Measurements from ENCODE around the gene KLHL18.
"Not testable (repeated sequence)": the region's sequence is repeated elsewhere in the genome, so short reads cannot be mapped to it uniquely, and the experiment has no call there.

The KLHL18 gene

DNA sequence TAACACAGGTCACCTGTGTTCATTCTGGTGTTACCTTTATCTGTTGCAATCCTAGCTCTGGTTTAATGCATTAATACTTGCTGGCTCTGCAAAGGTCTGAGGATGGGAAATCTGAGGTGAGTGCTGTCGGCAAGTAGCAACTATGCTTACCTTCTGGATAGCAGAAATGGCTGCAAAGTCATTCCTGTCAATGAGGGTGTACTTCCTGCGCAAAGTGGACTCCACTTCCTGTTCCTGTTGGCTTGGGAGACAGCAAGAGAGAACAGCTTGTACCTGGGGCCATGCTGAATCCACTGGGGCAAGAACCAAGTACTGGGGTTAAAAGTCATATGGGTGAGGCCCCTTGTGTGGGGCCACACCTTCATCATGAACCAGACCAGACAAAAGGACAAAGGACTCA is 37.5 kb upstream of the KLHL18 start:
- H3K4me3 Mint-ChIP-seq, result no peak overlapping the region
- H3K27me3 Mint-ChIP-seq (ENCODE audit: low read depth, poor library complexity), result peaks cover 3% of the 10 kb centered on the region
- no peaks in the 10 kb centered on the region for H3K9me3 Mint-ChIP-seq
- H3K27ac Mint-ChIP-seq, result no peak overlapping the region
- no peaks in the 10 kb centered on the region for H3K4me1 Mint-ChIP-seq
- TF ChIP-seq, protein P1, sequence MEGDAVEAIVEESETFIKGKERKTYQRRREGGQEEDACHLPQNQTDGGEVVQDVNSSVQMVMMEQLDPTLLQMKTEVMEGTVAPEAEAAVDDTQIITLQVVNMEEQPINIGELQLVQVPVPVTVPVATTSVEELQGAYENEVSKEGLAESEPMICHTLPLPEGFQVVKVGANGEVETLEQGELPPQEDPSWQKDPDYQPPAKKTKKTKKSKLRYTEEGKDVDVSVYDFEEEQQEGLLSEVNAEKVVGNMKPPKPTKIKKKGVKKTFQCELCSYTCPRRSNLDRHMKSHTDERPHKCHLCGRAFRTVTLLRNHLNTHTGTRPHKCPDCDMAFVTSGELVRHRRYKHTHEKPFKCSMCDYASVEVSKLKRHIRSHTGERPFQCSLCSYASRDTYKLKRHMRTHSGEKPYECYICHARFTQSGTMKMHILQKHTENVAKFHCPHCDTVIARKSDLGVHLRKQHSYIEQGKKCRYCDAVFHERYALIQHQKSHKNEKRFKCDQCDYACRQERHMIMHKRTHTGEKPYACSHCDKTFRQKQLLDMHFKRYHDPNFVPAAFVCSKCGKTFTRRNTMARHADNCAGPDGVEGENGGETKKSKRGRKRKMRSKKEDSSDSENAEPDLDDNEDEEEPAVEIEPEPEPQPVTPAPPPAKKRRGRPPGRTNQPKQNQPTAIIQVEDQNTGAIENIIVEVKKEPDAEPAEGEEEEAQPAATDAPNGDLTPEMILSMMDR (IDR thresholded peaks at IDR 0.05), result no peak
- H3K36me3 Mint-ChIP-seq (ENCODE audit: low read depth), result no peaks in the 10 kb centered on the region
- DNase-seq, result no peak

DNA sequence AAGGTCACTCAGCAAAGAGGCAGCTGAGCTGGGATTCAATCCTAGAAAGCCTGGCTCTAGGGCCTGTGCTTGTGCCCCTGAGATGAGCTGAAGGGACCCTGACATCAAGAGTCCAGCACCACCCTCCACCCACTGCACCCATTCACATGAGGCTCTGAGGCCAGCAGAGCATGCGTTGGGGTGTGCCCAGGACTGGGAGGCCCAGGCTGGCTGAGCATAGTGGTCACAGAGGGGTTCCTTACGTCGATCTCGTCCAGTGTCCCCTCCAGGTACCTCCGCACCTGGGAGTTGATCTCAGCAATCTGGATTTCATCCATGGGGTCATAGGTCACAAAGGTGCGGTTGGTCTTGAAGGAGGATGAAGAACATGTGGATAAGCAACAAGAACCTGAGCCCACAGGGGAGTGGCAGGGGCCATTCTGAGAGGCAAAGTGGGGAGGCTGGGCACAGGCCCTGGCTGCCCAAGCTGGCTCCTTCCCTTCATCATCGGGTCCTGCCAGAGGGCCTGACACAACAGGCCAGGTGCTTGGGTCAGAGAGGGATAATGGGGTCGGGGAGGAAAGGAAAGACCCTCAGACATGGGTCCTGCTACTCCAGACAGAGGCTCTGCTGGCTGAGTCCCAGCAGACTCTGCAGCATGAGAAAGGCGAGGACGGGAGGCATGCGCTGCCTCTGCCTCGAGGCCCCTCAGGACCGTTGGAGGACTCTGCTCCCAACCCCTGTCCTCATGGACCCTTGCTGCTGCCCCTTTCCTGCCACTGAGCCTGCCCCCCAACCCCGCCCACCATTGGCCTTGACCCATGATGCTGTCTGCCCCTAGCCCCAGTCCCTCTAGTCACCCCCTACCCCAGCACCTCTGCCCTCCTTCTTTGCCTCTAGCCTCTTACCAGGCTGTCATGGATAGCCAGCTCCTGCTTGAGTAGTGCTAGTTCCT is 35.3 kb upstream of the KLHL18 start:
- Mint-ChIP-seq H3K9me3 (no peaks in the 10 kb centered on the region), H3K27me3 (ENCODE audit: low read depth, poor library complexity) (peaks cover 3% of the 10 kb centered on the region), H3K27ac (no peak overlapping the region), H3K36me3 (ENCODE audit: low read depth) (no peaks in the 10 kb centered on the region), H3K4me1 (no peaks in the 10 kb centered on the region), H3K4me3 (no peak overlapping the region)
- TF ChIP-seq, protein P1 (IDR thresholded peaks at IDR 0.05), result no peak
- DNase-seq, result no peak

DNA sequence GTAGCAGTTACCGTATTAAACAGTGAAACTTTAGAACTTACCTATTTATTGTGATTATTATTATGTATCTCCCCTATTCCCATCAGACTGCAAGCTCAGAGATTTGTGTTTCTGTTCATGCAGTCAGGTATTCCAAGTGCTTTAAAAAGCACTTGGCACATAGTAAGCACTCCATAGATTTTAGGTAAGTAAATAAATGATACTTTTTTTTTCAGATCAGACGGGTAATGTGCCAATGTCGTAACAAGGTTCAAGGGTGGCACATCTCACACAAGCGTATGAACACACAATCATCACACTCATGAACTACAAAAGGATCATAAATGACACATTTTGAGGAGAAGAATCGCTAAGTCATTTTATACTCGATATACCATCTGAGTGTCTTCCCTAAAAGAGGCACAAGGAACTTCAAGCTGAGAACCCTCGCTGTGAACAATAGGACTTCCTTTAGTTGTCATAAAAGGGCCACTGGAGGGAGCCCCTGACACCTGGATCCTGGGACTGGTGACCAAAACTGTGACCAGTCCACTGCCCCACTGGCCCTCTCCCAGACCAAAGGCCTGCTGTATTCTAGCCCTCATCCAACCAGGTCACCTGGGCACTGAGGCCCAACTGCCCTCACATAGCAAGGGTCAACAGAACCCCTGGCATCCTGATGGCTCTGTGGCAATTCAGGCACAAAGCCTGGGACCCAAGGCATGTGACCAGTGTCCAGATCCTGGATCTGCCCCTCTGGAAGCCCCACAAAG is 32.3 kb upstream of the KLHL18 start:
- TF ChIP-seq, protein P1 (IDR thresholded peaks at IDR 0.05), result peak; percentile 38
- DNase-seq, result peak; percentile 11
- Mint-ChIP-seq H3K36me3 (ENCODE audit: low read depth) (no peaks in the 10 kb centered on the region), H3K4me3 (no peak overlapping the region), H3K4me1 (no peaks in the 10 kb centered on the region), H3K27ac (no peak overlapping the region), H3K9me3 (no peaks in the 10 kb centered on the region), H3K27me3 (ENCODE audit: low read depth, poor library complexity) (peaks cover 13% of the 10 kb centered on the region)

DNA sequence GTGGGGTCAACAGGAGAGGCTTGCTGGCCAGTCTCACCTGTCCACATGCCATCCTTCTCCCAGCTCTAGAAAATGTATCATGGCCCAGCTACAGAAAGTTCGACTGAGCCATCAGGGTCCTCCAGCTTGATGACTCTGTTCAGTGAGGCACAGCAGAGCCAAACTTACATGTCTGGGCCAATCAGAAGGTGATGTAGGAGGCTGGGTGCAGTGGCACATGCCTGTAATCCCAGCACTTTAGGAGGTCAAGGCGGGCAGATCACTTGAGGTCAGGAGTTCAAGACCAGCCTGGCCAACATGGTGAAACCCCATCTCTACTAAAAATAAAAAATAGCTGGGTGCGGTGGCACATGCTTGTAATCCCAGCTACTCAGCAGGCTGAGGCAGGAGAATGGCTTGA is 31.7 kb upstream of the KLHL18 start:
- not testable (repeated sequence) for DNase-seq; H3K9me3 Mint-ChIP-seq; H3K27ac Mint-ChIP-seq; H3K36me3 Mint-ChIP-seq (ENCODE audit: low read depth); H3K4me3 Mint-ChIP-seq; H3K4me1 Mint-ChIP-seq
- peaks cover 13% of the 10 kb centered on the region for H3K27me3 Mint-ChIP-seq (ENCODE audit: low read depth, poor library complexity)

DNA sequence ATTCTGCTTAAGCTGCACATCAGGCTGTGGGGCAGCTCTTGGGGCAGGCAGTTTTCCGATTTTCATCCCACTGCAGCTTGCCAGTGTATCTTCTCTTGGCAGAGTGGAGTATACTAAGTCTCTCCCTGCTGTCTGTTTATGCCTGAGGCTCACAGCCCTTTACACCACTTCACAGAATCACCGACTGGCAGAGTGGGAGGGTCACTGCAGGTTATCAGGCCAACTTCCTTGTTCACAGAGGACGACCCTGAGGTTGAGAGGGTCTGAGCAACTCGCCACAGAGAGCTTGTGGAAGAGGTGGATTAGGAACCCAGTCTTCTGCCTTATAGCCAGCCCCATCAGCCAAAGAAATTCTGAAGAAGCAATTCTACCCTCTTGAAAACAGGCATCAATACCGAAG is 31.1 kb upstream of the KLHL18 start:
- TF ChIP-seq, protein P1 (IDR thresholded peaks at IDR 0.05), result no peak
- Mint-ChIP-seq H3K4me3 (no peak overlapping the region), H3K9me3 (peaks cover under 1% of the 10 kb centered on the region), H3K27ac (peak overlapping the region; percentile 36), H3K4me1 (no peaks in the 10 kb centered on the region), H3K36me3 (ENCODE audit: low read depth) (no peaks in the 10 kb centered on the region), H3K27me3 (ENCODE audit: low read depth, poor library complexity) (peaks cover 13% of the 10 kb centered on the region)
- DNase-seq, result no peak

DNA sequence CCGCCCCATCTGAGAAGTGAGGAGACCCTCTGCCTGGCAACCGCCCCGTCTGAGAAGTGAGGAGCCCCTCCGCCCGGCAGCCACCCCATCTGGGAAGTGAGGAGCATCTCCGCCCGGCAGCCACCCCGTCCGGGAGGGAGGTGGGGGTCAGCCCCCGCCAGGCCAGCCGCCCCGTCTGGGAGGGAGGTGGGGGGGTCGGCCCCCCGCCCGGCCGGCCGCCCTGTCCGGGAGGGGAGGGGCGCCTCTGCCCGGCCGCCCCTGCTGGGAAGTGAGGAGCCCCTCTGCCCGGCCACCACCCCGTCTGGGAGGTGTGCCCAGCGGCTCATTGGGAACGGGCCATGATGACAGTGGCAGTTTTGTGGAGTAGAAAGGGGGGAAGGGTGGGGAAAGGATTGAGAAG is 26.4 kb upstream of the KLHL18 start:
- not testable (repeated sequence) for H3K9me3 Mint-ChIP-seq; DNase-seq; H3K27ac Mint-ChIP-seq; H3K36me3 Mint-ChIP-seq (ENCODE audit: low read depth); H3K4me1 Mint-ChIP-seq; H3K27me3 Mint-ChIP-seq (ENCODE audit: low read depth, poor library complexity); H3K4me3 Mint-ChIP-seq
